H1 (cell line): ENCODE results near the gene ZNF646. TPM values are rescaled to one million over a fixed set of nuclear protein-coding genes. Genes with fewer than 3 reads are reported as not detected.

Source experiments
- CTCF ChIA-PET: fragments of 300-600 bp; sonication (Branson Sonifier 250); formaldehyde crosslinking; loops from one replicate; lab custom pipeline; 2021; ENCODE audit not compliant: partially characterized antibody; lab: Charles Lee
- POLR2A ChIA-PET: fragments of 300-600 bp; sonication (Branson Sonifier 250); formaldehyde crosslinking; loops from one replicate; lab custom pipeline; 2021; ENCODE audit warnings: inconsistent platforms; ENCODE audit not compliant: partially characterized antibody; lab: Charles Lee
- DNase-seq, 2 experiments: peaks; one replicate each; pipeline versions ENCODE4 v3.0.0 to v3.0.0-alpha.2; 2010 to 2022; ENCODE audit warnings: low spot score in 2 of 2, low read depth in 1 of 2, mixed read lengths in 1 of 2
- FAIRE-seq: peaks from 2 replicates; lab custom pipeline; 2011; peaks lifted over from hg19 to GRCh38; lab: Jason Lieb, UNC
- H2AFZ ChIP-seq: 2 replicates; pipeline ENCODE4 v1.8.1; 2012; ENCODE audit warnings: low read length, inconsistent platforms
- H2AK5ac ChIP-seq: 2 replicates; pipeline ENCODE4 v1.6.1; 2013; ENCODE audit warnings: low read depth, low read length
- H2BK120ac ChIP-seq: replicated peaks from 2 replicates; pipeline ENCODE3; 2013; ENCODE audit warnings: low read depth, low read length, inconsistent platforms
- H2BK12ac ChIP-seq: 2 replicates; pipeline ENCODE4 v1.6.1; 2013; ENCODE audit warnings: low read depth, low read length
- H2BK15ac ChIP-seq: 2 replicates; pipeline ENCODE4 v1.6.1; 2013; ENCODE audit warnings: low read length
- H2BK20ac ChIP-seq: 2 replicates; pipeline ENCODE4 v1.6.1; 2013; ENCODE audit warnings: low read length
- H2BK5ac ChIP-seq: 2 replicates; pipeline ENCODE4 v1.6.1; 2013; ENCODE audit warnings: low read depth, low read length
- H3K14ac ChIP-seq: 2 replicates; pipeline ENCODE4 v1.6.1; 2013; ENCODE audit warnings: inconsistent platforms; ENCODE audit not compliant: insufficient read length
- H3K18ac ChIP-seq: 2 replicates; pipeline ENCODE4 v1.6.1; 2013; ENCODE audit warnings: low read length; ENCODE audit errors: extremely low read depth
- H3K23ac ChIP-seq: 2 replicates; pipeline ENCODE4 v1.6.1; 2013; ENCODE audit warnings: inconsistent platforms; ENCODE audit not compliant: insufficient read length
- H3K23me2 ChIP-seq: 2 replicates; pipeline ENCODE4 v1.6.1; 2013; ENCODE audit warnings: low read depth, low read length
- H3K27ac ChIP-seq: 2 replicates; pipeline ENCODE4 v1.6.1; 2011; ENCODE audit warnings: low read depth, low read length, inconsistent platforms
- H3K27me3 ChIP-seq, 4 experiments: replicated peaks in 1 of 4; 1 replicate in 1 of 4; 2 replicates in 3 of 4; pipeline versions ENCODE4 v1.6.1 to v1.8.1; 2011 to 2013; ENCODE audit warnings: low read length in 3 of 4, mild to moderate bottlenecking in 3 of 4, inconsistent platforms in 2 of 4, mixed read lengths in 2 of 4, moderate library complexity in 1 of 4; ENCODE audit not compliant: control insufficient read depth in 3 of 4, insufficient read depth in 3 of 4; ENCODE audit errors: extremely low read depth in 1 of 4
- H3K36me3 ChIP-seq, 4 experiments: 2 replicates each; pipeline versions ENCODE4 v1.6.1 to v1.8.1; 2011 to 2013; ENCODE audit warnings: mild to moderate bottlenecking in 4 of 4, low read length in 3 of 4, moderate library complexity in 2 of 4, control low read depth in 1 of 4, inconsistent platforms in 1 of 4; ENCODE audit not compliant: insufficient read depth in 4 of 4, control insufficient read depth in 2 of 4
- H3K4ac ChIP-seq: replicated peaks from 2 replicates; pipeline ENCODE3; 2013; ENCODE audit warnings: low read length, low read depth, mixed read lengths, inconsistent platforms; ENCODE audit not compliant: insufficient read length
- H3K4me1 ChIP-seq, 4 experiments: replicated peaks in 1 of 4; 1 replicate in 1 of 4; 2 replicates in 3 of 4; pipeline versions ENCODE4 v1.6.1 to v1.8.1; 2011 to 2013; ENCODE audit warnings: low read length in 3 of 4, inconsistent platforms in 2 of 4, mixed read lengths in 1 of 4; ENCODE audit not compliant: insufficient read depth in 4 of 4, control insufficient read depth in 3 of 4
- H3K4me2 ChIP-seq, 2 experiments: 2 replicates each; pipeline versions ENCODE4 v1.6.1 to v1.8.1; 2011 to 2013; ENCODE audit warnings: low read depth in 2 of 2, low read length in 2 of 2, control low read depth in 1 of 2, inconsistent platforms in 1 of 2, mild to moderate bottlenecking in 1 of 2; ENCODE audit not compliant: insufficient read depth in 1 of 2
- H3K4me3 ChIP-seq, 4 experiments: fragments of 200-600, 300-600 bp in 1 of 4; sonication (generic), shearing (Covaris generic), sonication (Bioruptor Twin) in 1 of 4; 2 replicates each; pipeline versions ENCODE4 v1.5.1 to v1.8.1; 2011 to 2016; ENCODE audit warnings: low read length in 4 of 4, low read depth in 3 of 4, control low read depth in 2 of 4, inconsistent platforms in 2 of 4, mild to moderate bottlenecking in 2 of 4, mixed read lengths in 1 of 4, moderate library complexity in 1 of 4; ENCODE audit not compliant: insufficient read depth in 2 of 4; ENCODE audit errors: extremely low read depth in 1 of 4
- H3K56ac ChIP-seq: replicated peaks from 2 replicates; pipeline ENCODE3; 2013; ENCODE audit warnings: low read depth, mild to moderate bottlenecking, mixed read lengths, low read length, inconsistent platforms; ENCODE audit not compliant: insufficient read length
- H3K79me1 ChIP-seq: 2 replicates; pipeline ENCODE4 v1.6.1; 2013; ENCODE audit warnings: low read depth, low read length, control low read depth
- H3K79me2 ChIP-seq, 2 experiments: 2 replicates each; pipeline versions ENCODE4 v1.6.1 to v1.8.1; 2012 to 2013; ENCODE audit warnings: low read length in 2 of 2, mild to moderate bottlenecking in 2 of 2, inconsistent platforms in 1 of 2; ENCODE audit not compliant: insufficient read depth in 2 of 2, control insufficient read depth in 1 of 2
- H3K9ac ChIP-seq, 4 experiments: replicated peaks in 1 of 4; 1 replicate in 1 of 4; 2 replicates in 3 of 4; pipeline versions ENCODE4 v1.6.1 to v1.8.1; 2011 to 2013; ENCODE audit warnings: low read depth in 3 of 4, low read length in 3 of 4, control low read depth in 2 of 4, mild to moderate bottlenecking in 2 of 4, moderate library complexity in 2 of 4, inconsistent platforms in 1 of 4; ENCODE audit errors: extremely low read depth in 1 of 4
- H3K9me3 ChIP-seq, 2 experiments: 2 replicates each; pipeline versions ENCODE4 v1.6.1 to v1.8.1; 2012 to 2013; ENCODE audit warnings: mild to moderate bottlenecking in 2 of 2, moderate library complexity in 2 of 2, control low read depth in 1 of 2, inconsistent platforms in 1 of 2, low read depth in 1 of 2, low read length in 1 of 2, mixed read lengths in 1 of 2; ENCODE audit not compliant: insufficient read depth in 2 of 2
- H4K20me1 ChIP-seq, 2 experiments: replicated peaks in 1 of 2; 2 replicates each; pipeline versions ENCODE3 to v1.8.1; 2011 to 2013; ENCODE audit warnings: inconsistent platforms in 2 of 2, low read length in 2 of 2, mild to moderate bottlenecking in 1 of 2; ENCODE audit not compliant: insufficient read depth in 2 of 2, control insufficient read depth in 1 of 2
- H4K5ac ChIP-seq: 2 replicates; pipeline ENCODE4 v1.6.1; 2013; ENCODE audit warnings: low read length, low read depth, mixed read lengths, inconsistent platforms; ENCODE audit not compliant: insufficient read length
- H4K8ac ChIP-seq: 2 replicates; pipeline ENCODE4 v1.8.0; 2013; ENCODE audit warnings: mild to moderate bottlenecking, moderate library complexity, low read length, inconsistent platforms; ENCODE audit not compliant: insufficient read depth; ENCODE audit errors: extremely low read depth
- H4K91ac ChIP-seq: replicated peaks from 2 replicates; pipeline ENCODE3; 2013; ENCODE audit warnings: low read length, mixed read lengths, inconsistent platforms; ENCODE audit not compliant: insufficient read length
- BCL11A ChIP-seq, 2 experiments: IDR thresholded peaks; one replicate each; pipeline ENCODE4 v1.6.1; 2011; ENCODE audit warnings: low read depth in 2 of 2, low read length in 2 of 2, mild to moderate bottlenecking in 2 of 2
- CBX5 ChIP-seq: fragments of 300-800, 300-1000 bp; sonication (generic); IDR thresholded peaks from 2 replicates; pipeline ENCODE4 v1.7.1; 2016; ENCODE audit warnings: antibody characterized with exemption, low read length, low read depth
- CREB1 ChIP-seq: IDR thresholded peaks from 2 replicates; pipeline ENCODE4 v1.6.1; 2012; ENCODE audit warnings: inconsistent platforms
- CTCF ChIP-seq, 3 experiments: IDR thresholded peaks; 1 replicate in 2 of 3; 2 replicates in 1 of 3; pipeline versions ENCODE4 v1.5.1 to v1.6.1; 2011; ENCODE audit warnings: low read length in 3 of 3, mild to moderate bottlenecking in 3 of 3, inconsistent platforms in 2 of 3, low read depth in 1 of 3, moderate library complexity in 1 of 3; ENCODE audit not compliant: insufficient read depth in 1 of 3; ENCODE audit errors: control extremely low read depth in 1 of 3
- EGR1 ChIP-seq: IDR thresholded peaks from 2 replicates; pipeline ENCODE4 v1.6.1; 2011; ENCODE audit warnings: low read depth, low read length, borderline replicate concordance
- NANOG ChIP-seq: IDR thresholded peaks from 2 replicates; pipeline ENCODE4 v1.6.1; 2011; ENCODE audit warnings: low read length, low read depth, mild to moderate bottlenecking, inconsistent platforms; ENCODE audit not compliant: insufficient read depth, poor library complexity, severe bottlenecking
- SAP30 ChIP-seq: fragments of 300-600 bp; sonication (generic); IDR thresholded peaks from 2 replicates; pipeline ENCODE4 v1.7.1; 2012; ENCODE audit warnings: low read length, moderate library complexity, mild to moderate bottlenecking, inconsistent platforms; ENCODE audit not compliant: insufficient read depth, insufficient replicate concordance
- SP2 ChIP-seq: IDR thresholded peaks from 2 replicates; pipeline ENCODE4 v1.6.1; 2012; ENCODE audit warnings: mild to moderate bottlenecking, low read length, inconsistent platforms
- SP4 ChIP-seq: IDR thresholded peaks from 2 replicates; pipeline ENCODE4 v1.6.1; 2012; ENCODE audit warnings: low read length, inconsistent platforms
- TEAD4 ChIP-seq: IDR thresholded peaks from 2 replicates; pipeline ENCODE4 v1.6.1; 2012; ENCODE audit warnings: low read depth, low read length, inconsistent platforms, mixed read lengths
- WGBS, 2 experiments: shearing (Covaris generic) in 1 of 2; methylation state at CpG; one replicate each; pipeline versions ENCODE4 v1.1.6 to v1.1.7; 2013 to 2015; ENCODE audit warnings: low lambda C conversion rate in 2 of 2, mixed read lengths in 2 of 2, inconsistent platforms in 1 of 2, low coverage in 1 of 2, missing lambda C conversion rate in 1 of 2; ENCODE audit not compliant: insufficient replicate concordance in 2 of 2, insufficient coverage in 1 of 2, insufficient read length in 1 of 2; ENCODE audit errors: extremely low coverage in 1 of 2, missing lambda C conversion rate in 1 of 2; 5-methylcytosine and 5-hydroxymethylcytosine counted together
- polyA plus RNA-seq, 7 experiments: library from polyadenylated mRNA; depleted of rRNA in 3 of 7; stranded (reverse) in 5 of 7; unstranded in 2 of 7; fragments of >200 nt in 5 of 7; fragments of 200-250 nt in 2 of 7; gene quantifications; 1 replicate in 5 of 7; 2 replicates in 1 of 7; 4 replicates in 1 of 7; pipeline versions ENCODE4 v1.2.1 to v1.2.3, GENCODE V29; 2011 to 2013; ENCODE audit warnings: missing spikeins in 2 of 7, mixed read lengths in 2 of 7
- total RNA-seq: library from RNA; stranded (reverse); fragmentation: NEBNext Ultra II Directional; extraction: Animal tissue kit (Norgen Biotek cat#: 25700); gene quantifications from 2 replicates; pipeline ENCODE4 v1.2.1, GENCODE V29; 2021

The ZNF646 gene
- total and polyA plus RNA-seq, 2 of the 8 experiments (the other 6 are each of a cell fraction or from before 2014, with no cell fraction given) = 6.5 to 25.0 TPM

- CTCF ChIA-PET = interaction anchor here (0.6 to 2.1 kb wide), 11 partner anchors 10 to 93 kb away, joined by 3 to 14 read pairs (median 4); partner anchors contain the start of gene PRSS53
- Histone ChIP-seq H4K91ac (no peak overlapping the region), H4K20me1 (peaks cover 9 to 30% of the 10 kb centered on the region in 2 experiments), H3K4me1 (no peaks in the 10 kb centered on the region), H3K23me2 (0 out of 2 replicates have a peak, but pooled peaks cover 3% of the 10 kb centered on the region), H4K5ac (no peak overlapping the region), H3K23ac (no peak overlapping the region), H3K9ac (no peak overlapping the region), H2BK15ac (no peak overlapping the region), H3K27me3 (no peaks in the 10 kb centered on the region), H3K18ac (no peak overlapping the region), H2BK120ac (no peak overlapping the region), H3K14ac (no peak overlapping the region), H2AK5ac (no peak overlapping the region), H3K36me3 (peaks cover 5 to 50% (median 30%) of the 10 kb centered on the region in 4 experiments; a peak in 7 of 8 replicates), H2BK12ac (no peak overlapping the region), H3K4ac (no peak overlapping the region), H2AFZ (no peak overlapping the region), H3K4me2 (no peak overlapping the region), H3K79me2 (peaks cover 0 to 37% of the 10 kb centered on the region in 2 experiments; a peak in 2 of 4 replicates), H3K79me1 (peaks cover 4% of the 10 kb centered on the region; the same call in 1 of the 2 replicates), H2BK5ac (no peak overlapping the region), H4K8ac (no peak overlapping the region), H3K56ac (no peak overlapping the region), H3K27ac (no peak overlapping the region), H2BK20ac (no peak overlapping the region), H3K4me3 (no peak overlapping the region), H3K9me3 (no peaks in the 10 kb centered on the region)
- no peak for DNase-seq
- FAIRE-seq = no peak
- POLR2A ChIA-PET = interaction anchor here (0.5 to 4.9 kb wide), 5 partner anchors 14 to 379 kb away, joined by 3 to 26 read pairs (median 3); partner anchors contain the start of genes HSD3B7 and VKORC1
- WGBS, 2 experiments = 95% methylated on average over 15 of the region's 15 CpGs; no CpG with 5 or more reads in 1 of the 2 experiments
- TF ChIP-seq BCL11A (IDR thresholded peaks at IDR 0.05; ENCODE audit: low read depth in 2 of 2, low read length in 2 of 2) (no peak), NANOG (no peak), SAP30 (no peak), EGR1 (no peak), TEAD4 (no peak), CBX5 (no peak), CTCF (IDR thresholded peaks at IDR 0.05; ENCODE audit: control extremely low read depth in 1 of 3, insufficient read depth in 1 of 3, low read depth in 1 of 3, low read length in 3 of 3) (no peak), CREB1 (no peak), SP4 (no peak), SP2 (no peak)
These were observed 4.5 kb downstream of the ZNF646 start for GRCh38 chr16:31078597-31079341.
